NCI-H524 (cell line): ENCODE measurements around the gene CABLES1.

ENCODE experiments used
- DNase-seq, 2 experiments: peaks; one replicate each; lab custom pipeline; 2025; lab: John Stamatoyannopoulos, UW

Gene CABLES1

DNA sequence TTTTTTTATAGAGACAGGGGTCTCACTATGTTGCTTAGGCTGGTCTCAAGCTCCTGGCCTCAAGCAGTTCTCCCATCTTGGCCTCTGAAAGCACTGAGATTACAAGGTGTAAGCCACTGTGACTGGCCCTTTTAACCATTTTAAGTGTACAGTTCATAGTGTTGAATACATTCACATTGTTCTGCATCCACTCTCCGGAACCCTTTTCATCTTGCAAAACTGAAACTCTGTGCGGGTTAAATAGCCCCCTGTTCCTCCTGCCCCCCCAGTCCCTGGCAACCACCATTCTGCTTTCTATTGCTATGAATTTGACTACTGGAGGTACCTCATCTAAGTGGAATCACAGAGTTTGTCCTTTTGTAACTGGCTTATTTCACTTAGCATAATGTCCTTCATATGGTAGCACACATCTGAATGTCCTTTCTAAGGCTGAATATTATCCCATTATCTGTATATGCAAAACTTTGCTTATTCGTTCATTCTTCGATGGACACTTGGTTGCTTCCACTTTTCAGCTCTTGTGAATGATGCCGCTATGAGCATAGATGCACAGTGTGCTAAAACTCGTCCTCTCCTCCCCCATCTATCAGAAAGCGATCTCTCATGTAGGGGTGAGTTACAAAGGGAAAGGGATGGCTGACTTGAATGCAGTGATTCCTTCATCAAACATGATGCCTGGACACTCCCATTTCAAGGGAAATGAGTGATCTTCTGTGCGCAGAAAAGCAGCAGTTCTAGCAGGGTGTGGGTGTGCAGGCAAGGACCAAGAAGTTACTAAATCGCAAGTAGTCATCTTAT, 30.2 kb downstream of the CABLES1 start:
- no peak for DNase-seq

DNA sequence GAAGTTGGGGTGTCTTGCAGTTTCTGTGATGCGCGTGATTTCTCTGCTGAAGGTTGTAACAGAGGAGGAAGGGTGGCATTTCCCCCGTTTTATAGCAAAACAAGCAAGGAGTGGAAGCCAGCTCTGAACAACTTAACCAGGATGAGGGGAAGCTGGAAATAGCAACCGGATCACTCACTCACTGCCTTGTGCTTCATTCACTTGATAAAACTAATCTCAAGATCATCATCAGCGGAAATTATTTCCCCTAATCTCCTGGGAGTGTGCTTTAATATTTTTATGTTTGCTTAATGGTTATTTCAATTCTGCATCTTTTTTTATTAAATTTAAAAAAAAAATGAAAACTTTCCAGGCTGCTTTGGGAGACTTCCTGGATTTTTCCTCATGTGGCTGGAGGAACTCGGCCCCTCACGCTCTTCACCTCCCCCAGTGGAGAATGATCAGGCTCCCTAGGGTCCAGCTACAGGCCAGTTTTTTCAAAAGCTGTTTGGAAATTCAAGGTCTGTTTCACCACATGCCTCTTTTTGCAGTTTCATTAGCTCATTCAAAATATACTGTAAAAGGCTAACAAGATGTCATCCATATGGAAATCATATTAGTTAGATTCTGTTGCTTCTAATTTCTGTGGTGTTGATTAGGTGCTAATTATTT, 31.7 kb downstream of the CABLES1 start:
- DNase-seq, result no peak

DNA sequence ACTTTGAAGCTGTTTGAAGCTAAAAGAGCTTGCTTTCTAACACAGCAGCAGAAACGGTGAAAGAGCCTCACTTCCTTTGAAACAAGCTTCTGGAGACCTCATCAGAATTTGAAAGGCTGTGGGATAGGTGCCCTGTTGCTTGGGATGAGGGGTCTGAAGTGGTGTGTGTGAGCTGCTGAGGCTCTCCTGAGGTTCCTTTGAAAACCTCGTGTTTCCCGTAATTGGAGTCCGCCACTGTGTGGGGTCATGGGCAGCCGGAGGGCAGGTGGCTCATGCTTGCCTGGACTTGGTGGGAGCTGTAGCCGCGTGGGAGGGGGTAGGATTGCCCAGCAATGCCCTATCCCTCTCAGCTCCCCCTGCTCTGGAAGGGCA, 34.4 kb downstream of the CABLES1 start:
- DNase-seq, result no peak

DNA sequence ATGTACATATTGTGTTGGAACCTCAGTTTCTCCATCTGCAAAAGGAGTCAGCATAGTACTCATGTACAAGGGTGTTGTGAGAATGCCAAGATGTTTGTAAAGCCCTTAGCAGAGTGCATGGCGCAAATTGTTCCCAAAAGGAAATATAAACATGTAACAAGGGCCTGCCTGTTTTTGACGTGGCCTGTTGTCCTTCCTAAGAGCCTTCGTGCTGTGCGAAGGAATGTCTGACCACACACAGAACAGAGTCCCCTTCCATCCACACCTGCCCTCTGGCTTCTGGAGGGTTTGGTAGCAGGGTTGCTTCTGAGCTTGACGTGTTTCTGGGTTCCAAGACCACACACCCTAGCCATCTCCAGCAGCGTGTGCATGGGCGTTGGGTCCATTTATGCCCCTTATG, 34.9 kb downstream of the CABLES1 start:
- DNase-seq, result no peak

DNA sequence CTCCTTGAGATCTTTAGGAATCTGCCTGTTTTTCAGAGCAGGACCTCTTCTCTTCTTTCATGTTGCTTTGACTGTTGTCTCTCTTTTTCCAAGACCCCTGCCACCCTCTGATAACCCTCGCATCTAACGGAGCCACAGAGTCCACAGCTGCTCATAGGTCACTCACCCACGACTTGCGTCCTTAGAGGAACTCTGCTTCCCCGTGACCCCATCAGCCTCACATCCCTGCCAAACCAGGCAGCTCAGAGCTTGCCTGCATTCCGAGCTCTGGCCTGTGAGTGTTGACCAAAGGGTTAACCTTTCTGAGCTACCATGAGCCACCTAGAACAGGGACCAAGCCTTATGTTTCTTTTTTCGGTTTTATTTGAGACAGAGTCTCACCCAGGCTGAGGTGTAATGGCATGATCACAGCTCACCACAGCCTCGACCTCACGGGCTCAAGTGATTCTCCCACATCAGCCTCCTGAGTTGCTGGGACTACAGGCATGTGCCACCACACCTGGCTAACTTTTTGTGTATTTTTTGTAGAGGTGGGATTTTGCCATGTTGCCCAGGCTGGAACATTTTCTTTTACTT, 36.4 kb downstream of the CABLES1 start:
- DNase-seq, result no peak

DNA sequence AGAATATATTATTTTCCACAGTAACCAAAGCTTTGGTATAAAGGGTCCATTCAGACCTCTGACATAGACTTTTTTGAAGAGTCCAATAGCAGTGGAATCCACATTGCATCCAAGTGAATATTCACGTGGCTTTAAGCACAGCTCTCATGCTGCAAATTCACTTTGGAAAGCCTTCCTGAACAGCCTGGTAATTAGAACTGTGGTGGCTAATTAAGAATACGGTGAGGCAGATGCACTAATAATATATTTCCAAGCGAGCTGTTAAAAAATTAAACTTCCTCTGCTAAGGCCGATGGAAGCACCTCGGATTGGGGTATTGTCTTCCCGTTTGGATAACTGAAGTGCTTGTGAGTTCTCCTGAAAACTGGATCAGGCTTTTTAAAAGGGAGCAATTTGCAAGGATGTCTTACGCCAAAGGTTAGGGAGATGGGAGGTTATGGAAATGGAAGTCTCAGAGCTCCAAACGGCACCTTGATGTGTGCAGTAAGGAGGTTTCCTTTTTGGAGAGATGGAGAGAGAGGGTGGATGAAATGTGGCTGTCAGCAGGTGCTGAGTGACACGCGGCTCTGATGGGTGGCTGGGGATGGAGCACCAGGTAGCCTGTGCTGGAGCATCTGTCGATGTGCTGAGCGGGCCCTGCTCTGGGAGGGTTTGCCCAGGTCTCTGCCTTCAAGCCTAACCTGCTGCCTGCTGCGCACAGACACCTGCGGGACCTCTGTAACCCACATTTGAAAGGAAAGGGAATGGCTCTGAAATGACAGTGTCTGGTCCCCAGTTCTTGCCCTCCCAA, 37.5 kb downstream of the CABLES1 start:
- DNase-seq, result no peak

DNA sequence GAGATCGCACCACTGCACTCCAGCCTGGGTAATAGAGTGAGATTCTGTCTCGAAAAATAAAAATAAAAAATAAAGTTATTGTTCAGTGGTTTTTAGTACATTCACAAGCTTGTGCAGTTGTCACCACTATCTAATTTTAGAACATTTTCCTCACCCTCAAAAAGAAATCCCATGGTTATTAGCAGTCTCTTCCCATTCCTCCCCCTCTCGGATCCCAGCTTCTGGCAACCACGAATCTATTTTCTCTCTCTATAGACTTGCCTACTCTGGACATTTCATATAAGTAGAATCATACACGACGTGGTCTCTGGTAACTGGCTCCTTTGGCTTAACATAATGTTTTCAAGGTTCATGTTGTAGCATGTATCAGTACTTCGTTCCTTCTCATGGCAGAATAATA, 38.6 kb downstream of the CABLES1 start:
- DNase-seq, result no peak

DNA sequence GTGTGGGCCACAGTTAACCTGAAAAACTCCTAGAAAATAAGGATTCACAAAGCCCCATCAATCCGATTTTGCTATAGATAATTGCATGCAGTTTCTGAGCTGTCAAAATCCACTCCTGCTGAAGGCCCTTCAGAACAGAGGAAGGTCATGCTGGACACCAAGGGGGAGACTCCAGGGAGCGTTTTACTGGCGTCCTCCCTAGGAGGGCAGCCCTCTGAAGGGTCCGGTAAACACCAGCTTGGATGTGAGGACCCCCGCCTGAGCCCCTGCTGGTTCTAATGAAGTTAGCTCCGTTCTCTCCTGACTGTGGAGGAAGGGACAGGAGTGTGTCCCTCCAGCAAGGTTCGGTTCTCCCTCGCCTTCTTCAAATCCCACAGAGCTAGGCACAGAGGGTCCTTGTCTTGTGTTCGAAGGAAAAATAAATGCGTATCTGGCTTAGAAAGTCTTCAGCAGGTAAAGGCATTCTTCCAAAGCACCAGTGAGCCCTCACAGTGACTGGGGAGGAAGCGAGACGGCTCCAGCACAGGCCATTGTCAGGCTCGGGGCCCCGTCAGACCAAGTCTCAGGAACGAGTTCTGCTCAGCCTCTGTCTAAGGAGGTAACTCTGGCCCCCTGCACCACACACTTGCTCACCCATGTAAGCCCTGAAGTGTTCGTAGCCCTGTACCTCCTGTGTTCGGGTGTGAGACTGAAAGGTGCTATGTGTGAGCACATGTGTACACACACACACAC, 41.6 kb downstream of the CABLES1 start:
- DNase-seq, result no peak

DNA sequence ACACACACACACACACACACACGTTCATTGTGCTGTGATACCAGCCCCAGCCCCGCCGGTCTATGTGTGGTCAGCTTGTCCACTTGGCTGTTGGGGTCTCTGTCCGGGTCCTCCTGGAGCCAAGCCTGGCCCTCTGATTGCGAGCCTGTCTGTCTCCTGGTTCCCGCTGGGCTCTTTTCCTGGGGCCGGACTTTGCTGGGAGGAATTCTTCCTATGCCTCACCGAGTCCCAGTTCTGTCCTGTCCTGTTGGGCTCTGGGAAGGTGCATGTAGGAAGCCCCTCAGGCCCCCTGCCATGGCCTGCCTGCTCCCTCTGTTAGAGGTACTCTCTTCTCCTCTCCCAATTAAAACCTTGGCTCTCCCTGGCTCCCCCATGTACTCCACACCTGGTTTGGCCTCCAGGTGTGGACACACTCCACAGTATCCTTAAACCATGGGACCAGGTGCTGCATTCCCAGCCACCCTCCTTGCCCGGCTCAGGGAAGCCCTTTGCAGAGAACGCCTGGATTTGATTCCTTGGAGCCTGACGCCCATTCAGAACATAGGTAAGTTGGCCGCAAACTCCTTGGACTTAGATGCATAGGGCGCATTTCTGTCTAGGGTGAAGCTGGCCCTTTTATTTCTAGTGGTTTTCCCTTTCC, 42.3 kb downstream of the CABLES1 start:
- no peak for DNase-seq

DNA sequence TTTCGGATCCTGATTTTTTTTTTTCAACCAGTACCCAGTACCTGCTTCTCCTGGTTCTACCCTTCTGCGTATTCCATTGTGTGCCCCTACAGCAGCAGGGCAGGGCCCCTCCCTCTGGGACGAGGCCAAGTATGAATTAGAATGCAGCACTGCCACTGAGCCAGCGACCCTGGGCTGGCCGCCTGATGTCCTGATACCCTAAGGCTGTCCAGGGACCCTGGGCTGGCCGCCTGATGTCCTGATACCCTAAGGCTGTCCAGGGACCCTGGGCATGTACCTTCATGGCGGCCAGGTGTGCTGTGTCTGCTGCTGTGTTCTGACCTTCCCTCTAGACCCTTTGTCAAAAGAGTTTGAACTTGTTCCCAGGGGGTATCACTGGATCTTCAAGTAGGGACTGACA, 42.9 kb downstream of the CABLES1 start:
- no peak for DNase-seq

DNA sequence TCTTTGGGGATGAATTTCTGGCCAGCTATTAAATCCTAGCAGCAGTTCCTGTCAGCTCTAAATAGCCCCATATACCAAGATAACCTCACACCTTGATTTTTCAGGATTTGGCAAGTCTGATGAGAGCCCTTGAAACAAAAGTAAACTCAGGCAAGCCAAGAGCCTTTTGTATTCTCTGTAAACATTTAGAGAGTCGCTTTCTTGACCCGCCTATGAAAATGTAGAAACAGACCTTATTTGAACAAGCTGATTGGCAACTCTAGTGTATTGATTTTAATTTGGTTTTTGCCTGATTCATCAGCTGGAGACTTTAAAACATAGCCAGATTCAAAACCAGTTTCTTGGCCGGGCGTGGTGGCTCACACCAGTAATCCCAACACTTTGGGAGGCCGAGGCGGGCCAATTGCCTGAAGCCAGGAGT, 43.4 kb downstream of the CABLES1 start:
- DNase-seq, result no peak

DNA sequence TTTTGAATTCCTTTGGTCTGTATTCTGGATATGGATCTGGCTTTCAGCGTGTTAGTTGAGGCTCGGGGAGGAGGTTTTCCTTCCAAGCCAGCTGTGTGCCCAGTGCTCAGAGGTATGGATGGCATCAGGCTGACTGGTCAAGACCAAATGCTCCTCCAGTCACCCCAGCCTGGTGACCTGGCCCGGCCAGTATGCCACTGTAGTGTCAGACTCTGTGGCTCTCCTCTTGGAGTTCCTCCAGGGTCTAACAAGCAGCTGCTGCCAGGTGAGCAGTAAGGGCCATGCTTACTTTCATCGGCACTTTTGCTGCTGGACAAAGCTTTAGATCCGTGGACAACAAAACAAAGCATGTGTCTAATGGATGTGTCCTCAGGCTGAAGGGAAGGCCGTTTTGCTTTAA, 44.1 kb downstream of the CABLES1 start:
- DNase-seq, result no peak

DNA sequence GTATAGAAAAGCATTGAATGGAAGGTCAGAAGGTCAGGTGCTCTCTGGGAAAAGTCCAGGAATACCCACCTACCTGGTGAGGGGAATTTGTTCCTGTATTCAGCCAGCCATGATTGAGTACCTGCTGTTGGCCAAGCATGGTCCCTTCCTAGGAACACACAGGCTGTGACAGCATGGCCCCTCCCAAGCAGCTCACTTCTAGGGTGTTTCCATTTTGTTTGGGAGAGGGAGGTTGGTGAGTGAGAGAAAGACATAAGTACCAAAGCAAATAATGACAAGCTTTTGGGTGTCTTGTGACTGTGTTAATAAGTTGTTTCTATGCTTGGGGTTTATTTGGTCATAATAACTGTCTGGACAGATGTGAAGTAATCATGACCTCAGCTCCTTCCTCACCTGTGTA, 46.3 kb downstream of the CABLES1 start:
- DNase-seq, result no peak

DNA sequence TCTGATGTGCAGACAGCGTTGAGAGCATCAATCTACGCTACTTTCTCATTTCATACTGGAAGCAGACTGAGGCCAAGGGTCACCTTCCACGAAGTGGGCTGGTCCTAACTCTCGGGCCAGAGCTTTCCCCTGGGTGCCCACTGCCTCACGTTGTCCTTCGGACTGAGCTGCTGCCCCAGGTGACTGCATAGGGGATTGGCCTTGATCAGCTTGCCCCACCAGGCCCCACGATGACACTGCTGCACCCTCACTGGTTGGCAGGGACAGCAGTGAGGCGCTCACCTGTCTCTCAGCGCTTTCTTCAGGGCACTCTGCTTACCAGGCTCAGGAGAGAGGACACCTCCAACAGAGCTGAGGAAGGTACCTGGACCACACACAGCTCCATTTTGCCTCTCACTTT, 47.3 kb downstream of the CABLES1 start:
- DNase-seq, result no peak

DNA sequence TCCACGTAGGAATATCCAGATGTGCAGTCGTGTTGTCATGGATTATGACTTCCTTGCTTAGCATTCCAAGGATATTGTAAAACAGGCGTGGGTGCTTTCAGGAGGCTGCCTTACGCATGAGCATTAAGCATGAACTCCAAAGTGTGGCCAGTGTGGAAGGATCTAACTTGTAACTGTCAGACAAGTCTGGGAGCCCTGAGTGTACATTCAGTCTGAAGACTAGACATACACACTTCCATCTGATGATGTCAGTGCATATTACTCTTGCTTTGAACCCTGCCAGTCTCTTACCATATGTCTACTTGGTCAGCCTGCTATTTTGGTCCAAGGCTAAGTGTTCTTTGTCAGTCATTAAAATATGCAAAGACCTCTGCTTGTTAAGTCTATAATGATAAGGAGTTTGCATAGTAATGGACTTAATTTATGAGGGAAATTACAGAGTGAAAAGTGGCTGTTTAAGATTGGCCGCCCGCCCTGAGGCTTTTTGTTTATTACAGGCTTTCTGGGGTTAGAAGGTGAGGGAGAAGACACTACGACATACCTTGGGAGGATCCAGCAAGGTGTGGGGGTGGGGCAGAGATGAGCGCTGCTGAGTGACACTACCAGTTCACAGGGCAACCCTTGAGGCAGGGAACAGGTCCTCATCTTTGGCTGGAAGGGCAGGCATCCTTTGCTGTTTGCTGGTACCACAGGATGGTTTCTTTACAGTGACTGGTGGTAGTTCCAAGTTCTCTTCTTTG, 48.3 kb downstream of the CABLES1 start:
- no peak for DNase-seq

DNA sequence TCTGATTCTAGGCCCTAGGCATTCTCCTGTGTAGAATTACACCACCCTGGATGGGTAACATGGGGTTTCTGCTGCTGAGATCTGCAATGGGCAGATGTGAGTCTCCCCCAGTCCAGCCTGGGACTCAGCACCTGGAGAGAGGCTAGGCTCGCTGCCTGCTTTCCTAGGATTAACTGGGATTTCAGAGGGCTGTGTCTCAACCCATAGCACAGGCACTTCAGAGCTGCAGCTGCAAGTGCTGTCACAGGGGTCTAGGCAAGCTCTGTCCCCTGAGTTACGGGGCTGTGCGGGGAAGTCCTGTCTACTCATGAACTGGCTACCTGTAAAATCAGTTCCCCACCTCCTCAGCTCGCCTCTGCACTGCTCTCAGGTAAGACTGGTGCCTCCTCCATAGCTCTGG, 51.5 kb downstream of the CABLES1 start:
- DNase-seq, result peak in 1 of 2 experiments; percentile 9

DNA sequence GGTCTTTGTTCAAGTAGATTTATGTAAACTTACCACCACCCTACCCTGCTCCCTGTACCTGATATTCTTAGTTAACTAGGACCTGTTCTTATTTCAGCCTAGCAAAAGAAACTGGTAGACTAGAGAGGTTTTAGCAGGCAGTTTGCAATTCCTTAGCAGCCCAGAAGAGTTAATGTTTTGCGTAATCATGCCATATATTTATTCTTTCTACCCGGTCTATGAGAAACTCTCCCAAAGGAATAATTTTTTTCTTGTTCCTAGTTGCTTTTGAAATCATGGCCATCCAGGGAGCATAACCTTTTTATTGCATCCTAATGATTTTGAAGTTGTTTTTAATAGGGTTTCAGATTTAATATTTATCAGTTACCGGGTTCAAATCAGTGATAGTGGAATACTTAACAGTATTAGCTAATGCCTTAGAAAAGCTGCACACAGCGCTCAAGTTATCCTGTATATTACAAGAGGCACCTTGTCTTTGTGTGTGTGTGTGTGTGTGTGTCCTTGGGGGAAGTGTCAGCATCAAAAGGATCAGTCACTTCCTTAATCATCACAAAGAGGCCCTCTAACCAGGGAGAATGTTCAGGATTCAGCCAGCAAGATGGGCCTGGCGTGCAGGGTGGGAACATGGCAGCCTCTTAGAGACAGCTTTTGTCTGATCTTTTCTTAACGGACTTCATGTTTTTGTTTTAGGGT, 52.9 kb downstream of the CABLES1 start:
- no peak for DNase-seq

DNA sequence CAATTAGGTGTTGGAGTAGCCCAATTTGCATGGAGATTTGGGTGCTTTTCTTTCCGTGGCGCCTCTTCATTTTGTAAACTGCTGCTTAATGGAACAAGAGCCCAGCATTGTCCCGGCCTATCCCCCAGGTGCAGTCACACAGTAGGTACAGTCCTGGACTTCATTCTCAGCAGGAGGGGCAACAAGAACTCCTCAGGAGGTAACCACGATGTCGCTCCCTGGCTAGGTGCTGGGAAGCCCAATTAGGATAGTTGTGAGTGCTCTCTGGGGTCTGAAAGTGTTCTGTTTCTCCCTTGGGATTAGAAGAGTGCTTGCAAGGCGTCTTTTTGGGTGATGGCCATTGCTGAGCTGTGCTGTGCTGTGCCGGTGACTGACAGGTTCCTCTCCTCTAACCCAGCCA, 53.8 kb downstream of the CABLES1 start:
- no peak for DNase-seq

DNA sequence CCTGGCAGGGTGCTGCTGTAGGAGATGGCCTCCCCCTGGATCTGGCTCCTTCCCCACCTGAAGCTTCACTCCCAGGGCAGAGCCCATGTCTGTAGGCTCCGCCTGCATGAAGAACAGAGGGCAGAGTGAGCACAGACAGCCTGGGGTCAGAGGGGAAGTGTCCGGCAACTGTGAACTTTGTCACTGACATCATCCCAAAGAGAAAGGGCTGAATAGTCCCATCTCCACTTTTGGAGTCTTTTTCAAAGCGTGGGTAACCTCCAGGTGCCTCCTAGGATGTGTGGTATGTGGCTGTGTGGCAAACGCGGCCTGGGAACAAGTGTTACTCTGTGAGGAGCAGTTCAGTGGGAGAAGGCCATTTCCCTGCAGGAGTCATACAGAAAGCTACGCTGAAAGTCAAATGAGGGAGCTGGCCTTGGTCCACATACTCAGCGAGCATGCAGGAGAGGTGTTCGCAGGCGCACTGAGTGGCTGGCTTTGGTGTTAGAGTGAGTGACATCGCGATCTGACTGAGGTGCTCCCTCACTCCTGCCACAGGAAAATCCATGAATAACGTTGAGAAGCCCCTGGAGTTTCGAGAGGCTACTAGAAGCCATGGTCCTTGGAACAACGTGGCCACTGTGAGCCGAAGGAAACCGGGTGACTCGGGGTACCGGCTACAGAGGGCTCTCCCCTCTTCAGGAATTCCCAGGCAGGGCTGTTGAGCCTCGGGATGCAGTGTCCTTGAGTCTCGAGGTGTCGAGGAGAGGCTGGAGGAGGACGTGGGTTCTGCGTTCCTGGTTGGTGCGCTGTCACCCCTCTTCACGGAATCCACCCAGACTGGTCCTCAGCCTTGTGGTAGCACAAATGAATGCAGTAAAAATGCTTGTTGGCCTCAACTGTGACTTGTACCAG, 54.7 kb downstream of the CABLES1 start:
- no peak for DNase-seq
